Measurements from ENCODE around the gene MARCHF2.

Gene MARCHF2

GRCh38 chr19:8453616-8454015 lies 40.5 kb downstream of the MARCHF2 start:
- DNase-seq (ENCODE audit: low spot score), result no peak

DNA sequence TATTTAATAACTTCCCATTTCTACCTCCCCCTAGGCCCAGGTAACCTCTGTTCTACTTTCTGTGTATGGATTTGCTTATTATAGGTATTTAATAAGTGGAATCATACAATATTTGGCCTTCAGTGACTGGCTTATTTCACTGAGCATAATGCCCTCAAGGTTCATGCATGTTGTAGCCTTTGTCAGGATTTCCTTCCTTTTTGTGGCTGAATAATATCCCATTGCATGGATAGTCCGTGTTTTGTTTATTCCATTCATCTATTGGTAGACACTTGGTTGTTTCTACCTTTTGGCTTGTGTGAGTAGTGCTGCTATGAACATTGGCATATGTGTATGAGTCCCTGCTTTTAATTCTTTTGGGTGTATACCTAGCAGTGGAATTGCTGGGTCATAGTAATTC lies 41.1 kb downstream of the MARCHF2 start:
- DNase-seq (ENCODE audit: low spot score), result no peak

DNA sequence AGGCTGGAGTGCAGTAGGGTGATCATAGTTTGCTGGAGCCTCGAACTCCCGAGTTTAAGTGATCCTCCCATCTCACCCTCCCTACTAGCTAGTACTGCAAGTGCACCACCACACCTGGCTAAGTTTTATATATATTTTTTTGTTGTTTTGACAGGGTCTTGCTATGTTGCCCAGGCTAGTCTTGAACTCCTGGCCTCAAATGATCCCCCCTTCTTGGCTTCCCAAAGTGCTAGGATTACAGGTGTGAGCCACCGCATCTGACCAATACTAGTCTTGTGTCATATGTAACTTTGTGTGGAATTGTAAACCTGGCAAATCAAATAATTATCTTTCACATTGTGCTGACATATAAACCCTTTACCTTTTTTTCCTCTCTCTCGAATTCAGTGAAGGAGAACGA lies 41.9 kb downstream of the MARCHF2 start:
- DNase-seq (ENCODE audit: low spot score), result no peak

GRCh38 chr19:8456064-8456463 lies 43.0 kb downstream of the MARCHF2 start:
- DNase-seq (ENCODE audit: low spot score), result no peak

DNA sequence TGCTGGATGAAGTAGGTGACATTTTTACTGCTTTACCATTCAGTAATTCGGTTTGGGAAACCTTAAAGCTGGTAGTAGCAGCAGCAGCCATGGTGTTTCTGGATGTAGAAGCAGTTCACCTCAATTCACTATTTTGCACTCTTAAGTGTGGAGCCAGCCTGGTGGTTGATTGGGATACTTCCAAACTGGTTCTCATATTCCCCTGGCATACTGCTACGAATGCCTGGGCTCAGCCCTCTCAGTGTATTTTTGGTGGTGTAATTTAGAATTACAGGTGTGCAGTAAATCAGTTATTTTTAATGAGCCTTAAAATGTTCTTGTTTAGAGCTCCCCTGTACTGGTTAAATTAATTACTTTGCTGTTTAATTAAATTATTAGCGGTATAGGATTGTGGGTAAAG lies 44.1 kb downstream of the MARCHF2 start:
- no peak for DNase-seq (ENCODE audit: low spot score)

DNA sequence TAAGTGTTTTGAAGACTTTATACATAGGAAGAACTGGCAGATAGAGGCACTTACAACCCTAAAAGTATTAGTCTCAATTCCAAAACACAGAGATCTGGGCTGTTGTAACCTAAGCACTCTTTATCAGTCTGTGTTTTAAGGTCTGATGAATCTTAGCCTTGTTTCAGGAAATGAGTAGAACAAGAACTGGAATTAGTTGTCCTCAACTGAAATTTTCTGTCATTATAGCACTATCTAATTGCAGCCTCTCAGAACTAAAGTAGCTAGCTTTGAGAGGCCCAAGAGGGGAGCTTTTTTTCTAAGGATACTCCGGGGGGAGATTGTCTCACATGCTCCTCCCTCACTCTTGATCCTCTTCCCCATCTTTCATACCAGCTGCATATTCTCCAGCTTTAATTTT lies 44.7 kb downstream of the MARCHF2 start:
- peak; percentile 34 for DNase-seq (ENCODE audit: low spot score)

DNA sequence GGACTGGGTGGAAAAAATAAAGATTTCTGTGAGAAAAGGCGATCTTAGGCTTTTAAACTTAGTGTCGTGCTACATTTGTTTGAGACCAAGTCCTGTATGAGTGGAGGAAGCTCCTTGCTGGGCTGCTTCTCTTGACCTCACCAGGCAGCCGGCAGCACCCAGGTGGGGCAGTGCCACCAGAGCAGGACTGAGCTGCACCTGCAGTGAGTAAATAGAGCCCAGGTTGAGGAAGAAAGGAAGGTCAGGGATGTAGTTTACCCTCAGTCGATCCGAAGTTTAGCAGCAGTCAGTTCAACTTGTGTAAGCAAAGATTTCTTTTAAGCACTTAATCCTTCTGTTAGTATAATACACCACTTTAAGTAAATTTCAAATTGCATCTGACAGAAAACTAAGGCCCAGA lies 45.3 kb downstream of the MARCHF2 start:
- no peak for DNase-seq (ENCODE audit: low spot score)

- DNase-seq (ENCODE audit: low spot score), result no peak
Measured at GRCh38 chr19:8459095-8459494, 46.0 kb downstream of the MARCHF2 start.

- no peak for DNase-seq (ENCODE audit: low spot score)
Measured at GRCh38 chr19:8459520-8460270, 46.6 kb downstream of the MARCHF2 start.

DNA sequence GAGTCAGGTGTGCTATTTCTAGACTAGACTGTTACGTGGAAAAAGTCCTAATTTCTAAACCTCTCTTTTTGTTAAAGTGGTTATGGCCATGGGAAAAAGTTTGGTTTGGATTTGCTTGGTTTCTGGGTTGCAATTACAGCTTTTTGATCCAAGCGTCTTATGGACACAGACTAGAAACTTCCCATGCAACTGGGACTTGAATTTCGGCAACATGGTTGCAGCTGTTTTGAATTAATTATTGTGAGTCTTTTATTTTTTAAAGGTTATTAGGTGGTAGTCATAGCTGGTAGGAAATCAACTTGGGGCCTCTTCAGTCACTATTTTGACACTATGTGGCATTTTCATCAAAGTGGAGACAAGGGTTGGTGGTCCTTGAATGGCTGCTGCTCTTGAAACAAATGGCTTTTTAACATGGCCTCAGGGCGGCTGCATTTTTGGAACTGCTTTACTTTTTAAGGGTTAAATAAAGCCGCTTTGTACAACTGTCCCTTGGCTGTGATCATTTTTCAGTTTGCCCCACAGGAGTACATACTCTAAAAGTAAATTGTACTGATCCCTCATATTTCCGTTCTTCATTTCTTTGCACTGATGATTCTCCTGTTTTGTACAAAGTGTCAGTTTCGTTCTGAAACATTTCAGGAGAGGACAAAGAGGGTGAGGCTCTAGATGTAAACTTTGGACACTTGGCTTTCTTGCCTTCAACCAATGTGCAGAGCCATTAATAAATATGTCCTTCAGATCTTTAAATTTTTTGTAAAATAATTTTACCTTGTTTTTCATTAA lies 47.6 kb downstream of the MARCHF2 start:
- no peak for DNase-seq (ENCODE audit: low spot score)

- DNase-seq (ENCODE audit: low spot score), result no peak
Measured at GRCh38 chr19:8461376-8461775, 48.3 kb downstream of the MARCHF2 start.

GRCh38 chr19:8461891-8462290 lies 48.8 kb downstream of the MARCHF2 start:
- no peak for DNase-seq (ENCODE audit: low spot score)

- DNase-seq (ENCODE audit: low spot score), result no peak
Measured at GRCh38 chr19:8462571-8462970, 49.5 kb downstream of the MARCHF2 start.

- DNase-seq (ENCODE audit: low spot score), result no peak
Measured at GRCh38 chr19:8463365-8463764, 50.3 kb downstream of the MARCHF2 start.

GRCh38 chr19:8466018-8466417 lies 52.9 kb downstream of the MARCHF2 start:
- DNase-seq (ENCODE audit: low spot score), result no peak

- no peak for DNase-seq (ENCODE audit: low spot score)
Measured at GRCh38 chr19:8468124-8468523, 55.0 kb downstream of the MARCHF2 start.

- no peak for DNase-seq (ENCODE audit: low spot score)
Measured at GRCh38 chr19:8468761-8469373, 55.8 kb downstream of the MARCHF2 start.

DNA sequence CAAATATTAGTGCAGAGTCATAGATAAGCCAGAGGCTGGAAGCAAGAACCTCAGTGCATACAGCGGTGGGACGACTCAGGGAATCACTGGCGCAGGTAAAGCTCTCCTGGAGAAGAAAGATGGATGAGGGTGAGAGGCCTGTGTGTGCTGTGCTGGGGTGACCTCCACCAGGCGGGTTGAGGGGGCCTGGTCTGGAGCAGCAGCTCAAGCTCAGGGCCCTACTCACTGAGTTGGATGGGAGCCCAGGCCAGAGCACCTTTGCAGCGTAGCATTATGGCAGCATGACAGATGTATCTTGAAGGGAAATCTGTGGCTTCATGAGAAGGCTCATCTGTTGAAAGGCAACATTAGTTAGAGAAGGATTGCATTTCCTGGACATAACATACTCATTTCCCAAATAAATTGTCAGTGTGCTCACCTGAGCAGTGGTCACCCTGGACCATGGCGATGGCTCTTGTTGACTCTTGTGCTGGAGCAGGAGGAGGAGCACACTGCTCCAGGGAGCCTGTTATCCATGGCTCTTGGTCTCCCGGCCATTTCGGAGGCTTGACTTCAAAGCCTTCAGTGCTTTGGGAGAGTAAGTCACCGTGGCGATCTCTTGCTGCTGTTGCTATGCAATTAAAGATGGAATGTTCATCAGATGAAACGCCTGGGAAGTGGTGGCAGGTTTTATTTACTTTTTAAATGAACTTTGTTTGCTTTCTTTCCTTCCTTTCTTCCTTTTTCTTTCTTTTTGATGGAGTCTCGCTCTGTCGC lies 56.7 kb downstream of the MARCHF2 start:
- no peak for DNase-seq (ENCODE audit: low spot score)

DNA sequence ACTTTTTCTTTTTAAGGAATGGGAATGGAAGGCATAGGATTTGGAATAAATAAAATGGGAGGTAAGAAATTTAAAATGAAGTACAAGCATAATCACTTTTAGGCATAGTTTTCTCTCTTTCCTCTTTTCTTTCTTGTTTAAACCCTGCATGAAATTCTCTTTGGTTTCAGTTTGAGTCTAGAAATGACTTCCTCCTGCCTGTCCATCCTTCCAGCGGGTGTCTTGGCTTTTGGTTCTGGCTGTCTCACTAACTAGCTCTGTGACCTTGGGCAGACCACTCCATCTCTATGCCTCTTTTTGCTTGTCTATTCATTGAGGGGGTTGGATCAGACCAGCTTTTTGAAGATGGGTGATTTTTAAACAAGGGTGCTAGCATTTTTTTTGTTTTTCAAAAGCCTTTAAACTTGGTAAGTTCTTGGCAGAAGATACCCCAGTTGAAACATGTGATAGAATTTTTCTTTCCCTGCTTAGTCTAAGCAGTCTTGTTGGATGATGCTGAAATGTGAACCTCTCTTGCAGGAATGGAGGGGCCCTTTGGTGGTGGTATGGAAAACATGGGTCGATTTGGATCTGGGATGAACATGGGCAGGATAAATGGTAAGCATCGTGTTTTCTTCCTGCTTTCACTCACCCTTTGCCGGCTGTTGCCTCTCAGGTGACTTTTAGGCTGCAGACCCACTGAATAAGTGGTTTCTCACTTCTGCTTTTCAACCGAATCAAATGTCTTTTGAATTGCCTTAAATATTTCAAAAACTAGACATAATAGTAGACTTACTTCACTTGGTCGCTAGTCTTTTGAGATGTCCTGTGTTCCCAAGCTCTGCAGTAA lies 60.8 kb downstream of the MARCHF2 start:
- DNase-seq (ENCODE audit: low spot score), result peak; percentile 22

GRCh38 chr19:8475005-8475404 lies 61.9 kb downstream of the MARCHF2 start:
- no peak for DNase-seq (ENCODE audit: low spot score)

DNA sequence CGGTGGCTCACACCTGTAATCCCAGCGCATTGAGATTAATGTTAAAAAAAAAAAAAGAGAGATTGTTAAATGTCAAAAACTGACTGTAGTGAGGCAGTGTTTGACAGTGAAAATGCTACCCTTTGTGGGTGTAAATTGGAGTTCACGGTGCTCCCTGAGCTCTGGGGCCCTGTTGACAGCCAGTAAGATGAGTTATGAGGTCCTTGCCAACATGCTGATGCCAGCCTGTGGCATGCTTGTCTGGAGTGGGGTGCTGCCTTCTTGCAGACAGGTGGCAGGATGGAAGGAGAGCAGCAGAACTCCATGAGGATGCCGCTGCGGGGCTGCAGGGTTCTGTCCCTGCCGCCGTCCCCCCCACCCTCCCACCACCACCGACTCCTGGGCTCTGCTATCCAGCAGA lies 63.4 kb downstream of the MARCHF2 start:
- DNase-seq (ENCODE audit: low spot score), result no peak

GRCh38 chr19:8477889-8478288 lies 64.8 kb downstream of the MARCHF2 start:
- no peak for DNase-seq (ENCODE audit: low spot score)
